ENCODE measurements around the gene MEGF11.

The MEGF11 gene

GRCh38 chr15:65916041-65916663 lies 337.4 kb downstream of the MEGF11 start:
- no peak for DNase-seq (ENCODE audit: low read depth)

- DNase-seq (ENCODE audit: low read depth) = no peak
Observed at GRCh38 chr15:65914981-65915925, 338.3 kb downstream of the MEGF11 start.

GRCh38 chr15:65914386-65914785 lies 339.2 kb downstream of the MEGF11 start:
- DNase-seq (ENCODE audit: low read depth) = no peak

- no peak for DNase-seq (ENCODE audit: low read depth)
Observed at GRCh38 chr15:65913631-65914199, 339.8 kb downstream of the MEGF11 start.

GRCh38 chr15:65912235-65912634 lies 341.3 kb downstream of the MEGF11 start:
- no peak for DNase-seq (ENCODE audit: low read depth)

GRCh38 chr15:65910341-65910740 lies 343.2 kb downstream of the MEGF11 start:
- no peak for DNase-seq (ENCODE audit: low read depth)

GRCh38 chr15:65909831-65910230 lies 343.7 kb downstream of the MEGF11 start:
- no peak for DNase-seq (ENCODE audit: low read depth)

- DNase-seq (ENCODE audit: low read depth) = no peak
Observed at GRCh38 chr15:65908876-65909275, 344.7 kb downstream of the MEGF11 start.

GRCh38 chr15:65907661-65908060 lies 345.9 kb downstream of the MEGF11 start:
- DNase-seq (ENCODE audit: low read depth) = no peak

- DNase-seq (ENCODE audit: low read depth) = no peak
Observed at GRCh38 chr15:65906396-65906795, 347.2 kb downstream of the MEGF11 start.

GRCh38 chr15:65904301-65904700 lies 349.2 kb downstream of the MEGF11 start:
- DNase-seq (ENCODE audit: low read depth) = no peak

- no peak for DNase-seq (ENCODE audit: low read depth)
Observed at GRCh38 chr15:65903296-65904073, 350.1 kb downstream of the MEGF11 start.

- no peak for DNase-seq (ENCODE audit: low read depth)
Observed at GRCh38 chr15:65902373-65902772, 351.2 kb downstream of the MEGF11 start.

- DNase-seq (ENCODE audit: low read depth) = no peak
Observed at GRCh38 chr15:65901836-65902235, 351.7 kb downstream of the MEGF11 start.

GRCh38 chr15:65901336-65901735 lies 352.2 kb downstream of the MEGF11 start:
- no peak for DNase-seq (ENCODE audit: low read depth)

- no peak for DNase-seq (ENCODE audit: low read depth)
Observed at GRCh38 chr15:65900488-65900887, 353.1 kb downstream of the MEGF11 start.

- DNase-seq (ENCODE audit: low read depth) = no peak
Observed at GRCh38 chr15:65896236-65896635, 357.3 kb downstream of the MEGF11 start.

GRCh38 chr15:65893060-65893459 lies 360.5 kb downstream of the MEGF11 start:
- no peak for DNase-seq (ENCODE audit: low read depth)

- DNase-seq (ENCODE audit: low read depth) = no peak
Observed at GRCh38 chr15:65888981-65889380, 364.6 kb downstream of the MEGF11 start.

- DNase-seq (ENCODE audit: low read depth) = no peak
Observed at GRCh38 chr15:65887565-65887964, 366.0 kb downstream of the MEGF11 start.

- no peak for DNase-seq (ENCODE audit: low read depth)
Observed at GRCh38 chr15:65885668-65886218, 367.8 kb downstream of the MEGF11 start.

- no peak for DNase-seq (ENCODE audit: low read depth)
Observed at GRCh38 chr15:65884511-65884910, 369.0 kb downstream of the MEGF11 start.

All from HS-5 (cell line).